Measurements from ENCODE around the gene LHX3. TPM values are rescaled to one million over a fixed set of nuclear protein-coding genes. Genes with fewer than 3 reads are reported as not detected.

LHX3 gene
- total RNA-seq, 1 donor from 2014 or later, result not detected

DNA sequence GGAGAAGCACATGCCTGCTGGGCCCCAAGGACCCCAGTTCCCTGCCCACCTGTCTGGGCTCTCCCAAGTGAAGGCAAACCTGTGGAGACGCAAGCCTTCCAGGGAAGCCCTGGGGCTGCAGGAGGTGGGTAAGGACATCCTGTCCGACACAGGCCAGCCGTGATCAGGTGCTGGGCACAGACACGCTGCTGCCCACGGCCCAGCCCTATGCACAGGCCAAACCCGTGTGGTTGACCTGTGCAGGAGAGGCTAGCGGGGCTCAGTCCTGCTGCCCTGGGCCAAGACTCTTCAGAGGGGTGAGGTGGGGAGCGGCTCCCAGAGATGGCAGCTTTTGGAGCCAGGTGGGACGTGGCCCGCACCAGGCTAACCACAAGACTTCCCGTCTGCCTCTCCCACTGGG lies 14.3 kb downstream of the LHX3 start:
- TF ChIP-seq, protein P1, sequence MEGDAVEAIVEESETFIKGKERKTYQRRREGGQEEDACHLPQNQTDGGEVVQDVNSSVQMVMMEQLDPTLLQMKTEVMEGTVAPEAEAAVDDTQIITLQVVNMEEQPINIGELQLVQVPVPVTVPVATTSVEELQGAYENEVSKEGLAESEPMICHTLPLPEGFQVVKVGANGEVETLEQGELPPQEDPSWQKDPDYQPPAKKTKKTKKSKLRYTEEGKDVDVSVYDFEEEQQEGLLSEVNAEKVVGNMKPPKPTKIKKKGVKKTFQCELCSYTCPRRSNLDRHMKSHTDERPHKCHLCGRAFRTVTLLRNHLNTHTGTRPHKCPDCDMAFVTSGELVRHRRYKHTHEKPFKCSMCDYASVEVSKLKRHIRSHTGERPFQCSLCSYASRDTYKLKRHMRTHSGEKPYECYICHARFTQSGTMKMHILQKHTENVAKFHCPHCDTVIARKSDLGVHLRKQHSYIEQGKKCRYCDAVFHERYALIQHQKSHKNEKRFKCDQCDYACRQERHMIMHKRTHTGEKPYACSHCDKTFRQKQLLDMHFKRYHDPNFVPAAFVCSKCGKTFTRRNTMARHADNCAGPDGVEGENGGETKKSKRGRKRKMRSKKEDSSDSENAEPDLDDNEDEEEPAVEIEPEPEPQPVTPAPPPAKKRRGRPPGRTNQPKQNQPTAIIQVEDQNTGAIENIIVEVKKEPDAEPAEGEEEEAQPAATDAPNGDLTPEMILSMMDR (IDR thresholded peaks at IDR 0.05; ENCODE audit: borderline replicate concordance), result no peak

DNA sequence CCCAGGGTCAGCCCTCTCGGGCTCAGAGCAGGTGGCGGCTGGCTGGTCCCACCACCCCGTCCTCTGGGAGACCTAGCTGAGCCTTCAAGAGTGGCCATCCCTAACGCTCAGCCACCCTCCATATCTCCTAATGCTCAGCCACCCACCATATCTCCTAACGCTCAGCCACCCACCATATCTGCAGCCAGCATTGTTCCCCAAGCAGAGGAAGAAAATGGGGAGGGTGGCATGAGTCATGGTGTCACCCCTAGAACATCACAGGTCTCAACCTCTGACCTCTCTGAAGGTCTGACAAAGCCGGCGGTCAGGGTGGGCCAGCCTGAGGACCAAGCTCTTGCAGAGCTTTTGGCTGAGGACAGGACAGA lies 14.7 kb downstream of the LHX3 start:
- Histone ChIP-seq H3K27me3 (ENCODE audit: low read depth) (peaks cover 100% of the 10 kb centered on the region), H3K4me3 (no peak overlapping the region), H3K36me3 (no peaks in the 10 kb centered on the region), H3K9me3 (replicated peaks) (no peaks in the 10 kb centered on the region), H3K27ac (replicated peaks) (no peak overlapping the region), H3K4me1 (peaks cover 10% of the 10 kb centered on the region)
- intact Hi-C loops (cut with micrococcal nuclease), result no loop called here
- TF ChIP-seq, protein P1 (IDR thresholded peaks at IDR 0.05; ENCODE audit: borderline replicate concordance), result no peak
- no peak for DNase-seq

More for the DNA sequence above, 14.3 kb downstream of the LHX3 start:
- H3K36me3 ChIP-seq, result no peaks in the 10 kb centered on the region
- H3K27me3 ChIP-seq (ENCODE audit: low read depth), result peaks cover 100% of the 10 kb centered on the region
- no peak overlapping the region for H3K4me3 ChIP-seq
- H3K4me1 ChIP-seq, result peaks cover 10% of the 10 kb centered on the region
- intact Hi-C loops (cut with micrococcal nuclease), result no loop called here
- no peak for DNase-seq
- H3K27ac ChIP-seq (replicated peaks), result no peak overlapping the region
- no peaks in the 10 kb centered on the region for H3K9me3 ChIP-seq (replicated peaks)

DNA sequence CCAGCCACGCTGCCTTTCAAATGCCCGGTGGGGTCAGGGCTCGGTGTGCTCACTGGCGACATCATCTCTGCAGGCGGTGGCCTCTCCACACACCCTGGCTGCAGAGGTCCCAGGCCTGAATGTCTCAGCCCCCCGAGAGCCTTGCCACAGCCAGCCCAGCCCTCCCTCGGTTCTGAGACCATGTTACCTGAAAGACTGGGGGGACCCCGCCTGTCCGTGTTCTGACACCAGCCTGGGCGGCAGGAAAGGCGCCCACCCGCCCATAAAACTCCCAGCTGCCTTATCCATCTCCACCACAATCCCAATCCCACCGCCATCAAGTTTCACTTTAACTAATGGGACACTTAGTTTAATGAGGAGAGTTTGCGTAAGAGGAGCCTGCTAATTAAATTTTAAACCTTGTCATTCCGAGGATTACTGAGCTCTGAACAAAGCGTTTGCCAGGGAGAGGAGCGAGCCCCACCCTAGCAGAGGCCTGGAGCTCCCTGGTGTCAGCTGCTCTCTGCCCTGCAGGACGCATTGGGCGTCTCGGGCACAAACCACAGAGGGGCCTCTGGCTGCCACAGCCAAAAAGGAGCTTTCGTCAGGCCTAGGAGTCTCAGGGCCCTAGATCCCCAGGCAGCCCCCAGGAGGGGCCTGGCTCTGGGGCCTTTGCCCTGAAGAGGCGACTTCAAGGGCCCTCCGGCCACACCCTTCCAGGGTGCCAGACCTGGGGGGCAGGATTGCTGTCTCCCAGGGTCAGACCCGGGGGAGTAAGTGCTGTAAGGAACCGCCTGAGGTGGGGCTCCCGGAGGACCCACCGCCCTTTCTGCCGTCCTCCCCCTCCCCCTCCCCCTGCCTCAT lies 15.3 kb downstream of the LHX3 start:
- peaks cover 10% of the 10 kb centered on the region for H3K4me1 ChIP-seq
- TF ChIP-seq, protein P1 (IDR thresholded peaks at IDR 0.05; ENCODE audit: borderline replicate concordance), result no peak
- H3K27ac ChIP-seq (replicated peaks), result no peak overlapping the region
- H3K4me3 ChIP-seq, result no peak overlapping the region
- no peaks in the 10 kb centered on the region for H3K9me3 ChIP-seq (replicated peaks)
- no peak for DNase-seq
- intact Hi-C loops (cut with micrococcal nuclease), result no loop called here
- H3K36me3 ChIP-seq, result no peaks in the 10 kb centered on the region
- peaks cover 100% of the 10 kb centered on the region for H3K27me3 ChIP-seq (ENCODE audit: low read depth)

DNA sequence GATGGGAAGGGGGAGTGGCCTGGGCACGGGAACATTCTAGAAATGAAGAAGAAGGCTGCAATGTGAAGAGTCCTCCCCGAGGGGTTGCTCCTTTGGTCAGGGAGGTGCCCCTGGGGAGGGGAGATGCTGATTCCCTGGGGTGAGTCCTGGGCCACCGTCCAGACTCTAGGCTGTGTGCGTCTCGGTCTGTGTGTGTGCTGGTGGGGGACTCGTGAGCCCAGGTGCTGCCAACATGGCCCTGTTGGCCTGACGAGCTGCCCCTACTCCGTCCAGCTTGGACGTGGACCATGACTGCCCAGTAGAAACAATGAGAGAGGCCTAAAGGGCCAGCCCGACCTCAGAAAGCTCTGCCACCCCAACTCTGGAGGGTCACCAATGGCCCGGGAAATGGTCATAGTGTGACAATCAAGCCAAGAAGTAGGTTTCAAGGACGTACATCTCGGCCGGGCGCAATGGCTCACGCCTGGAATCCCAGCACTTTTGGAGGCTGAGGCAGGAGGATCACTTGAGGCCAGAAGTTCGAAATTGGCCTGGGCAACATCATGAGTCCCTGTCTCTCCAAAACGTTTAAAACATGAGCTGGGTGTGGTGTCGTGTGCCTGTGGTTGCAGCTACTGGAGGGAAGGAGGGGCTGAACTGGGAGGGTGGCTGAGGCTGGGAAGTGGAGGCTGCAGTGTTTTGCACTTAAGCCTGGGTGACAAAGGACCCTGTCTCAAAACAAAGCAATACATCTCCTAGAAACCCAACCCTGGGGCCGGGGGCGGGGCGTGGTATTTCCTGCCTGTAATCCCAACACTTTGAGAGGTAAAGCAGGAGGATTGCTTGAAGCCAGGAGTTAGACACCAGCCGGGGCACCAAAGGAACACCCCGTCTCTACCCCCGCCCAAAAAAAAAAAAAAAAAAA lies 17.0 kb downstream of the LHX3 start:
- TF ChIP-seq, protein P1 (IDR thresholded peaks at IDR 0.05; ENCODE audit: borderline replicate concordance), result no peak
- Histone ChIP-seq H3K4me1 (peaks cover 4% of the 10 kb centered on the region), H3K4me3 (no peak overlapping the region), H3K36me3 (no peaks in the 10 kb centered on the region), H3K27ac (replicated peaks) (no peak overlapping the region), H3K9me3 (replicated peaks) (no peaks in the 10 kb centered on the region), H3K27me3 (ENCODE audit: low read depth) (peaks cover 100% of the 10 kb centered on the region)
- intact Hi-C loops (cut with micrococcal nuclease), result no loop called here
- DNase-seq, result no peak

DNA sequence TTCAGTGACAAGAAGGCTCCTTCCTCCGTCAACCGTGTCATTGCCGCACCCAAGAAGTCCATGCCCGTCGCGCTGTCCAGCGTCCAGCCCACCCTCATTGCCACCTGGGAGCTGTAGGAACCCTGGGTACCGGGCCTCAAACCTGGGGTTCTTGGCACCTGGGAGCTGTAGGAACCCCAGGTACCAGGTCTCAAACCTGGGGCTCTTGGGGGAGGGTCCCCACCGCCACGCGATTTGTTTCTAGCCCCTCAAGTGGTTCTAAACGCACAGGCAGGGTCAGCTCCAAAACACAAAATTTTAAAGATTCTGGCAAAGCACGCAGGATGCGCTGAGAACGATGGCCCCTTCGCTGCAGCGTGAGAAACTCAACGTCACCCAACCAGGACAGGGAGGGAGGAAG lies 17.7 kb downstream of the LHX3 start:
- H3K4me3 ChIP-seq, result no peak overlapping the region
- no peaks in the 10 kb centered on the region for H3K4me1 ChIP-seq
- H3K27ac ChIP-seq (replicated peaks), result no peak overlapping the region
- TF ChIP-seq, protein P1 (IDR thresholded peaks at IDR 0.05; ENCODE audit: borderline replicate concordance), result no peak
- peaks cover 100% of the 10 kb centered on the region for H3K27me3 ChIP-seq (ENCODE audit: low read depth)
- intact Hi-C loops (cut with micrococcal nuclease), result no loop called here
- DNase-seq, result no peak
- no peaks in the 10 kb centered on the region for H3K36me3 ChIP-seq
- no peaks in the 10 kb centered on the region for H3K9me3 ChIP-seq (replicated peaks)

Data from left ventricle myocardium inferior (tissue), 1 donor.